GM21825 (cell line): ENCODE data around the gene TNRC6A.
"Not testable (repeated sequence)": the region's sequence is repeated elsewhere in the genome, so short reads cannot be mapped to it uniquely, and the experiment has no call there.

Experiments
- ATAC-seq: cut with Tn5 transposase; IDR thresholded peaks from one replicate; pipeline ENCODE4 v1.9.1; 2021; ENCODE audit warnings: mild to moderate bottlenecking, moderate library complexity; ENCODE audit not compliant: unreplicated experiment

TNRC6A gene

DNA sequence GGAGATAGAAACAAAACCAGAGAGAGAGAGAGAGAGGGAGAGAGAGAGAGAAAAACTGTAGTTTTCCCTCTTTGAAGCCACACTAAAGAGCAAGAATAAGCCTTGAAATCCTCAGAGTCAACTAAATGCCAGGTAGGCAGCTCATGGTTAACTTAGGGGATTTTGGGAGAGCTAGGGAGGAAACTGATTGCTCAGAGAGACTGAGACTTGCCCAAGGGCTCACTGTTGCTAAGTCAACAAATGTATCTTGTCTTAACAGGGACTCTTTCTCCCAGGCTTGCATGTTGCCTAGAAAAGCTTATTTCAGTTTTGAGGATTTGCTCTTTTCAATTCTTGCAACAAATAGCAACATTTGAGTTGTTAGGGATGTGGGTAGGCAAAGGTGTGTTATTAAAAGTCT, 111.8 kb downstream of the TNRC6A start:
- no peak for ATAC-seq

DNA sequence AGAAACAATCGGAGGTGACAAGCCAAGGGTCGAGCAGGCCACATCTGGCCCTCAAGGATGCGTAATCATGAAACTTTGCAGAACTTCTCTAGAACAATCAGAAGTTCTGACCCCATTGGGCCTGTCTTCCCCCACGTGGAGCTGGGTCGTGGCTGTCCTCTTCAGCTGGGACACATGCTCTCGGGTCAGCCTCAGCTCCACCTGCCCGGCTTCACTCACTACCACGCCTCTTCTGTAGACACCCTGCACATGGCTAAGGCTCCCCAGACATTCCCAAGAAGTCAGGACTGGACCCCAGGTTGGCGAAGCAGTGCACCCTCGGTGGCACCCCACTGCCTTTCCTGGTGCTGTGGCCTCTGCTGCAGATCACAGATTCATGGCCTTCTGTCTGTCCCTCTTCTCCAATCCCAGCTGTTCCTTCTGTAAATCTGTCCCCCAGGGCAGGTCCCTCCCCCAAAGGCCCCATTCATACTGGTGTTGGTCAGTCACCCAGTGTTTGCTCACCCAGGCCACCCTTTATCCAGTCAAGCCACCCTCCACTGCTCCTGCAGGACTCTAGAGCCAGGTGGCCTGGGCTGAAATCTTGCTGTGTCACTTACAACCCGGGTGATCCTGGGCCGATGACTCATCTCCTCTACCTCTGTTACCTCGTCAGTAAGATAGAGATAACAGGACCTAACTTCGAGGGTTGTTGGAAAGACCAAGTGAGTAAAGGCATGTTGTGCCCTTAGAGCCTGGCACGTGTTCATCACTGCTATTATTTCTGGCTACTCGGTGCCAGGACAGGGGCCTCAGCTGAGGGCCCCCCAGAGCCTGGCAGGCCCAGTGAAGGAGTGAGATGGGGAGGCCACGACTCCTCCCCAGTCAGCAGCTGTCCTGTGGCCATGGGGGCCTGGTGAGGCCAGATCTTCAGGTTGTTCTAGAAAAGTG, 114.9 kb downstream of the TNRC6A start:
- ATAC-seq, result no peak

DNA sequence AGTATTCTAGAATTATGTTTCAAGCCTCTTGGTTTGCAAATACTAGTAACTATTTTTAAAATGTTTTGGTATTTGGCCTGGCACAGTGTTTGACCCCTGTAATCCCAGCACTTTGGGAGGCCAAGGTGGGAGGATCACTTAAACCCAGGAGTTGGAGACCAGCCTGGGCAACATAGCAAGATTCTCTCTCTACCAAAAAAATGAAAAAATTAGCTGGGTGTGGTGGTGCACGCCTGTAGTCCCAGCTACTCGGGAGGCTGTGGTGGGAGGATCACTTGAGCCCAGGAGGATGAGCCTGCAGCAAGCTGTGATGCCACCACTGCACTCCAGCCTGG, 115.5 kb downstream of the TNRC6A start:
- ATAC-seq, result not testable (repeated sequence)

DNA sequence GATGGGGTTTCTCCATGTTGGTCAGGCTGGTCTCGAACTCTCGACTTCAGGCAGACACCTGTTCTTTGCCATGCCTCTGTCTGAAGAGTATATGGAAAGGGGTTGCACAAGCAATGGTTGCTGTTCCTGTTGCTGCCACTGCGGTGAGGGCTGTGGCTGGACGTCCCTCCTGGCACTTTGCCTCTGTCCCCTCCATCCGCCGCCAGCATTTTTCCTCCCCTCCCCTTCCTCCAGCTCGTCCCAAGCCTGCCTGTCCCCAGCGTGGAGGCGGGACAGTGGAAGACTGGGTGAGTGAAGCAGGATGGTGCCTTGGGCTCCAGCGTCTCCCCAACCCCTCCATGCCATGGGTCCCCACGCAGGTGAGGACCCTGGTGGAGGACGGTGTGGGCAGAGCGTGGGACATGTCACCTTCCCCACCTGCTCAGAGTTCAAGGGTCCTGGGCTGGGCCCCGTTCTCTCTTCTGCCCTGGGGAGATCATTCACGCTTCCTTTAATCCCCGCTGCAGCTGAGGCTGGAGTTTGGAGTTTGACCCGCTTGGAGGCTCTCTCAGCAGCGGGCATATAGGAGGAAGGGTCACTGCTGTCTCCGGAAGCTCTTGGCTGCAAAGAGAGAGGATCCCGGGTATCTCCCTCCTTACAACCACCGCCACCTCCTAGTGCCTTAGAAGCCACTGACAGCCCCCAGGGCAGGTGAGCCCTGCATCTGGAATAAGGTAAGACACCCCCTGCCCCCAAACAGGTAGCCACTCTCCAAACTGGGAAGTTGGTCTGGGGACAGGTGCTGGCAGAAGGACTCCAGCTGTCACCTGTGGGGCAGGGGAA, 116.5 kb downstream of the TNRC6A start, which contains the start of gene SLC5A11:
SLC5A11 (plus strand) TSS at position 238 of the 822 bp plus-strand sequence. CDS start 12,681 bp downstream, outside the sequence.
- ATAC-seq, result no peak

DNA sequence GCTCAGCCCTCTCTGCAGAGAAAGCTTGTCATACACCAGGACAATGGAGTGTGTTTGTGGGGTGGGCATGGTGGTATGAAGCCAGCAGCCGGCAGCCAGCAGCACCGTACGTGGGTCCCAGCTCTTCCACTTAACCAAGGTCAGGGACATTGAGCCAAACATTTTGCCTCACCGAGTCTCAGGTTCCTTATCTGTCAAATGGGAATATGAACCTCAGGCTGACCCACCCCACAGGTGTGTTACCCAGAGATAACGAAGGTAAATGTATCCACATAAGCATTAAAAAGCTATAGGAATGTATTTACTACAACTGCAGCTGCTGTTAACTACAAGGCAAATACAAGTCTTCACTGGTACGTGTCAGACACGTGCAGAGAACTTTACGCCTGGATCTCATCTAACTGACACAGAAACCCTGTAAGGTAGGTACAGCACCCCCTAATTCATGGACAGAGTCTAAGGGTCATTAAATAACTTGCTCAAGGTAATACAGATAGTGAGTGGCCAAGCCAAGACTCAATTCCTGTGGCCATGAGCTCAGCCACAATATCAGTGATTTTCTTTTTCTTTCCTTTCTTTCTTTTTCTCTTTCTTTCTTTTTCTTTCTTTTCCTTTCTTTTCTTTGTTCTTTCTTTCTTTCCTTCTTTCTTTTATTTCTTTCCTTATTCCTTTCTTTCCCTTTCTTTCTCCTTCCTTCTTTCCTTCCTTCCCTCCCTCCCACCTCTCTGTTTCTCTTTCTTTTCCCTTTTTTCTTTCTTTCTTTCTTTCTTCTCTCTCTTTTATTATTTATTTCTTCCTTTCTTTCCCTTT, 117.3 kb downstream of the TNRC6A start:
- ATAC-seq, result no peak

DNA sequence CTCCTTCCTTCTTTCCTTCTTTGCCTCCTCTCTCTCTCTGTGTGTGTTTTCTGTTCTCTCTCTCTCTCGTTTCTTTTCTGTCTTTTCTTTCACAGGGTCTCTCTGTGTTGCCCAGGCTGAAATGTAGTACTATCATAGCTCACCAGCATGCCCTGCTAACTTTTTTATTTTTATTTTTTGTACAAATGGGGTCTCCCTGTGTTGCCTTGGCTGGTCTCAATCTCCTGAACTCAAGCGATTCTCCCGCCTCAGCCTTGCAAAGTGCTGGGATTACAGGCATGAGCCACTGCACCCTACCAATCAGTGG, 117.9 kb downstream of the TNRC6A start:
- no peak for ATAC-seq

DNA sequence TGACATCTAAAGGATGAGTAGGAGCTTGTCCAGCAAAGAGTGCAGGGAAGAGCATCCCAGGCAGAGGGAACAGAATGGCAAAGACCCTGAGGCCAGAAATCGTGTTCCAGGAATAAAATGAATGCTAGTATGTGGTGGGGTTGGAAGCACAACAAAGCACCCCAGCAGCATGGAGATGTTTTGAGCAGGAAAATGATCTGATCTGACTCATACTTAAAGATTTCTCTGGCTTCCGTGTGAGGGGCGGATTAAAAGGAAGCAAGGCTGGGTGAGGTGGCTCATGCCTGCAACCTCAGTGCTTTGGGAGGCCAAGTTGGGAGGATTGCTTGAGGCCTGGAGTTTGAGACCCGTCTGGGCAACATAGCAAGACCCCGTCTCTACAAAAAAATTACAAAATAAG, 118.6 kb downstream of the TNRC6A start:
- no peak for ATAC-seq

DNA sequence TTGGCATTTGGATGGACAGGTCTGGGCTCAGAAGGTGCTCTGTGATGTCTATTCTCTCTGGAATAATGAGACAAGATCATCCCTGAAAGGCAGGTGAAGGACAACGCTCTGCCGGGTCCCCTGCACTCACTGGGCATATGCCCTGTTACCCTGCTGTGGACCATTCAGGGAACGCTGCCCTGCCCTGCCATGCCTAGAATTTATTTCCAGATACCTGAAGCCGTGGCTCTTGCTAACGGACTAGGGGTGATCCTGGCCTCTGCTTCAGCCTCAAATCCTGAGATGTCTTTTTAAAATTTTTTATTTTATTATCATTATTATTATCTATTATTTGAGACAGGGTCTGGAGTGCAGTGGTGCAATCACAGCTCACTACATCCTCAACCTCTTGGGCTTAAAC, 120.2 kb downstream of the TNRC6A start:
- no peak for ATAC-seq

DNA sequence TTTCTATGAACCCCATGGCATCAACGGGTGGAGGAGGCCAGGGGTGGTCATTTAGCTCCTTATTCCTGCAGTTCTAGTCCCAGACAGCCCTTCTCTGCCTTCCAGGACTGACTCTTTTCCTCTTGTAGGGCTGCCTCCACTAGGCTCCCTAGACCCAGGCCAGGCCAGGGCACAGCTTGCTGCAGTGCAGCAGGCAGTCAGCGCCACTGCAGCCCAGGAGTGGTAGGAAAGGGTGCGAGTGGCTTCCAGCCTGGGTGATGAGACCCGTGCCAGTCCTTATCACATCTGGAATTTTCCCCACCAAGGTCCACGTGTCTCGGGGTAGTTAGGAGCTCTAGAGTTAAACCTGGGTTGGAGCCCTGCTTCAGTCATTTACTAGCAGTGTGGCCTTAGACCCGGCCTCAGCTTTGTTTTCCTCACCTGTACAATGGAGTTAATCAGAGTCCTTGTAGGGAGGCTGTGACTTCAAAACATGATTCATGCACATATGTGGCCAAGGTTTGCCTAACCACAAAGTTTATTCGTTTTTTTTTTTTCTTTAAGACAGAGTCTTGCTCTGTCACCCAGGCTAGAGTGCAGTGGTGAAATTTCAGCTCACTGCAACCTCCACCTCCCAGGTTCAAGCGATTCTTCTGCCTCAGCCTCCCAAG, 121.0 kb downstream of the TNRC6A start:
- ATAC-seq, result no peak

DNA sequence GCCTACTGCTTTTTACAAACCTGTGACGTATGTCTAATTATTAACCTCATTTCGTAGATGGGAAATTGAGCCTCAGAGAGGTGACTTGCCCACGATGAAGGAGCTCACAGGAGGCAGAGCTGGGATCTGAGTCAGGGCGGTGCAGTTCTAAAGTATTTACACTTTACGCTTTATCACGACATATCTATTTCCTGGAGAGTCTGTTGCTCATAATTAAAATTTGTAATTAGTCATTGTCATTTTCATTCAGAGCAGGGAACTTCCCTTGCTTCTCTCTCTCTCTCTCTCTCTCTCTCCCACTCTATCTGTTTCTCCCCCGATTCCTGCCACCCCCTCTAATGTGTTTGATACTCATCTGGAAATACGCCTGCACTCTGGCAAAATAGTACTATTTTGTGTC, 122.2 kb downstream of the TNRC6A start:
- no peak for ATAC-seq

DNA sequence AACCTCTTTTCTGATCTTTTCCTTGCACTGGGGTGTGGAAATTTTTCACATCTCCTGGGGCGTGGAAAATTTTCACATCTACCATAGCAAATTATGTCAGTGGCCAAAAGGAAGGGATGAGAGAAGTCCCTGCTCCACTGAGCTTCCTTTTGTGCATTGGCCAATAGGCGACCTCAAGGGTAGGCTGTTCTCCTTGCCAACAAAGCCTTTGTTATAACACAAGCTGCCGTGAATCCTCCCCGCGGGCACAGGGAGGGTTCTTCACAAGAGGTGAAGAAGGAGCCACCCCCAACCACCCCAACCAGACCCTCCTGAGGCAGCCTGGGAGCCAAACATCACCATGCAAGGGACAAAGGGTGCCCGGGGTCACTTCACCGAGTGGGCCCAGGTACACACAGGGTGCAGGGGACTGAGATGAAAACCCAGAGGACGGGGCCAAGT, 122.8 kb downstream of the TNRC6A start:
- no peak for ATAC-seq

DNA sequence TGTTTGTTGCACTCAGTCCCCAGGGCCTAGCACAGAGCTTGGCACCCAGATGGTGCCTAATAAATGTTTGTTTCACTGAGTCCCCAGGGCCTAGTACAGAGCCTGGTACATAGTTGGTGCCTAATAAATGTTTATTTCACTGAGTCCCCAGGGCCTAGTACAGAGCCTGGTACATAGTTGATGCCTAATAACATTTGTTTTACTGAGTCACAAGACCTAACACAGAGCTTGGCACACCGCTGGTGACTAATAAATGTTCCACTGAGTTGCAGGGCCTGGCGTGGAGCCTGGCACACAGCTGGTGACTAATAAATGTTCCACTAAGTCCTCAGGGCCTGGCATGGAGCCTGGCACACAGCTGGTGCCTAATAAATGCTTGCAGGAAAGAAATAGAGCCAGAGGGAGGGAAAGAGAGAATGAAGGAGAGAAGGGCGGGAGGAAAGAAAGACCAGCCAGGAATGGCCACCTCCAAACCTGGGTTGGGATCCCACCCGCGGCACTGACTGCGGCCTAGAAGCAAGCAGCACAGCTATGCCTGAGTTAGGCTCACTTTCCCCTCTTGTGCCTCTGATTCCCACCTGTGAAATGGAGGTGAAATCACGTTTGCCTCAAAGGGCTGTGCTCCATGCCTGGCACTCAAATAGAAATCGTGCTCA, 123.8 kb downstream of the TNRC6A start:
- no peak for ATAC-seq

DNA sequence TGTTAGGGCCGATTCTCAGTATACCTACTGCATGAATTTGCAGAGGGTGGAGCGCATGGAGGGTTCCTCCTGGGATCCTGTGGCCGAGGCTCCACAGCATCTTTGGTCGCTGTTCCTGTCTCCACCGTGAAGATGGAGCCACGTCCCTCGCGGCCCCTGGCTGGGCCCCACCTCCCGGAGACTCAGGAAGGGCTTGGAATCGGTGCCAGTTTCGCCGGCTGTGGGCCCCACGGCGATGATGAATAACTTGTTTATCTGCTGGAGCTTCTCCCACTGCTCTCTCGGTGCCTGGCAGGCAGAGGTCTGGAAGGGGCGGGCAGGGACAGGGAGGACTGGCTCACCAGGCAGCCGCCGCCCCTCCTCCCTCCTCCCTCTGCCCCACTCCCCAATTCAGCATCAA, 124.4 kb downstream of the TNRC6A start:
- no peak for ATAC-seq

DNA sequence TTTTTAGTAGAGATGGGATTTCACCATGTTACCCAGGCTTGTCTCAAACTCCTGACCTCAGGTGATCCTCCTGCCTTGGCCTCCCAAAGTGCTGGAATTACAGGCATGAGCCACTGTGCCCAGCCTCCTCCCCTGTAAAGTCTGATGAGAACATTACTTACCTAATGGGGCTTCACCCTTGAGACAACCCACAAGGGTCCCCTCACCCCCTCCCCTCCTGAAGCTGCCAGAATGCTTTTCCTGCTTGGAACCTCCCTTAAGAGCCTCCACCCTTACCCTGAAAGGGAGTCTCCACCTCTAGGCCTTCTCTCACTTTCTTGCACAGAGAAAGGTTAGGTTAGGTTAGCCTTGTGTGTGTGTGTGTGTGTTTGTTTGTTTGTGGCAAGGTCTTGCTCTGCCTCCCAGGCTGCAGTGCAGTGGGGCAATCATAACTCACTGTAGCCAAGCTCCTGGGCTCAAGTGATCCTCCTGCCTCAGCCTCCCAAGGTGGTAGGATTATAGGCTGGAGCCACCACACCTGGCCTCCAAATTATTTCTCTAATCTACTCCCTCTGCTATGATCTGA, 125.2 kb downstream of the TNRC6A start:
- no peak for ATAC-seq

DNA sequence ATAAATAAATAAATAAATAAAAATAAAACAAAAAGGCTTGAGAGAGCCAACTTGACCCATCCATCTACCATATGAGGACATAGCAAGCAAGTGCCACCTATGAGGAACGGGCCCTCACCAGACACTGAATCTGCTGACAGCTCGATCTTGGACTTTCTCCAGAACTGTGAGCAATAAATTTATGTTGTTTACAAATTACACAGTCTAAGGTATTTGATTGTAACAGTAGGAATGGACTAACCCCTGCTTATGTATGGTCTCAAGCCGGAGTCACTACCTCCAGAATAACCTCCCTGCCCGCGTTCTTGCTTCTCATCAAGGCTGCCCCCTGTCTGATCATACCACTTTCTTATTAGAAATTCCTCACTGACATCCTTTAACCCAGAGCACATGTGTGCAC, 126.2 kb downstream of the TNRC6A start:
- no peak for ATAC-seq

DNA sequence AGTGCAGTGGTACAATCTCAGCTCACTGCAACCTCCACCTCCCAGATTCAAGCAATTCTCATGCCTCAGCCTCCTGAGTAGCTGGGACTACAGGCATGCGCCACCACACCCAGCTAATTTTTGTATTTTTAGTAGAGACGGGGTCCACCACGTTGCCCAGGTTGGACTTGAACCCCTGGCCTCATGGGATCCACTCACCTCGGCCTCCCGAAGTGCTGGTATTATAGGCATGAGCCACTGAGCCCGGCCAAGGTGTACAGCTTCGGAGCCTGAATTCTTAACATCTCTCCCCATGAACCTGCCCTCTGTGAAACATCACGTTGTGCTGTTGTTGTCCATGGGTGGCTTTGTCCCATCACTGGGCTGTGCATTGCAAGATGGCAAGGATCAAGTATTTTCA, 127.4 kb downstream of the TNRC6A start:
- not testable (repeated sequence) for ATAC-seq

DNA sequence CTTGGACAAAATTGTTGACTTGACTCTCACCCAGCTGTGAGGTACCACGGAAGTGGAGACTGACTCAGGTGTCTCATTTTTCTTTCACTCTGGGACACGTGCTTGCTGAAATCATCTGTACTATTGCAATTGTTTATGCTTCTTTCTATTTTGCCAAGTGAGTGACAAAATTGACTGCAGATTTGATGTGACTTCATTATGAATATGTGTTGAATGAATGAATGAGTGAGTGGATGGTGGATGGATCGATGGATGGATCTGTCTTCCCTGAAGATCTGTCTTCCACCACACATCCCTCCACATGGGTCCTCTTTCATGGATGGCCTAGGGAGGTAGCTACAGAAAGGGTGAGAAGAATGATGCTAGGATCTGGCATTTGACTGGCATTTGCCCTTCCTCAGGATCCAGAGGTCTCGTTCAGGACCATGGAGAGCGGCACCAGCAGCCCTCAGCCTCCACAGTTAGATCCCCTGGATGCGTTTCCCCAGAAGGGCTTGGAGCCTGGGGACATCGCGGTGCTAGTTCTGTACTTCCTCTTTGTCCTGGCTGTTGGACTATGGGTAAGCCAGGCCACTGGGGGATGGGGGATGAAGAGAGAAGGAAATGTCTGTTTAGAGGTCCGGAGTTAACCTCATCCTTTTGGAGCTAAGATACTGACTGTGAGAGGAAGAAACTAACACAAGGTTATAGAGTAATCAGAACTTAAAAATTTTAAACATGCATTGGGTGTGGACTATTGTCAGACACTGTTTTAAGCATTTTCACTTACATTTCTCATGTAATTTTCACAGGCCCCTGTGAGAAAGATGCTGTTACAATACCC, 129.0 kb downstream of the TNRC6A start:
- no peak for ATAC-seq

DNA sequence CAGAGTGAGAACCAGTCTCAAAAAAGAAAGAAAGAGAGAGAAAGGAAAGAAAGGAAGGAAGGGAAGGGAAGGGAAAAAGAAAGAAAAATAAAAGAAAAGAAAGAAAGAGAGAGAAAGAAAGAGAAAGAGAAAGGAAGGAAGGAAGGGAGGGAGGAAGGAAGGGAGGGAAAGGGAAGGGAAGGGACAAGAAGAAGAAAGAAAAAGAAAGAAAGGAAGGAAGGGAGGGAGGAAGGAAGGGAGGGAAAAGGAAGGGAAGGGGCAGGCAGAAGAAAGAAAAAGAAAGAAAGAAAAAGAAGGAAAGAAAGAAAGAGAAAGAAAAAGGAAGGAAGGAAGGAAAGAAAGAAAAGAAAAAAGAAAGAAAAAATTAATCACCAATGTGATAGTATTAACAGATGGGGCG, 132.0 kb downstream of the TNRC6A start:
- ATAC-seq, result no peak
